GM18867 (cell line): ENCODE data around the gene TBC1D10B.

ENCODE experiments used
- ATAC-seq: cut with Tn5 transposase; IDR thresholded peaks from one replicate; pipeline ENCODE4 v1.9.1; 2021; ENCODE audit warnings: mild to moderate bottlenecking, moderate library complexity; ENCODE audit not compliant: unreplicated experiment

TBC1D10B gene

DNA sequence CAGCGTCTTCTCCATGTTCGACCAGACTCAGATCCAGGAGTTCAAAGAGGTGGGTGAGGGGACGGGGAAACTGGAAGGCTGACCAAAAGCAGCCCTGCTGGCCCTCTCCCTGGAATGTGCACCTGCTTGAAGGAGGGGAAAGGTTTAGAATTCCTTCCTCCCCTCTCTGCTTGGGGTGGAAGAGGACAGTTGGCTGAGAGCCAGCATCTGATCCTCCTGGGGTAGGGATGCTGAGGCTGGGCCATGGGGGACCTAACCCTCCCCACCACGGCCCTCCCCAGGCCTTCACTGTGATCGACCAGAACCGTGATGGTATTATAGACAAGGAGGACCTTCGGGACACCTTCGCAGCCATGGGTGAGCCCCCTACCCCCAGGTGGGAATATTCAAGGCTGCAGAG is 5.6 kb upstream of the TBC1D10B start:
- no peak for ATAC-seq

DNA sequence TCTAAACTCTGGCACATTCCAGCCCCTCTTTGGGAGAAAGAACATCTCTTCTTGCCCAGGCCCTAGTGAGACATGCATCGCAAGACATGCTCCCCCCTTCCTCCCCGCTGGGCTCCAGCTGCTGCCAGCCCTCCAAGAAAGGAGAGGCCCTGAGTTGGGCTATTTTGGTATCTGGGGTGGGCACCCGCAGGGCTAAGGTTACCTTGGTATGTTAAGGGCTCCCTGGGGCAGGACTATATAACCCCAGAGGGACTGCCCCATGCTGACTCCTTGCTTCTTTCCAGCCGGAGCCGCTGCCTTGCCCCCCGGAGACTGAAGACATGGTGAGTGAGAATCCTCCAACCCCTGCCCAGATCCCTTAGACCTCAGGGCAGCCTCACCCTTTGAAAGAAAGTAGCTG is 4.2 kb upstream of the TBC1D10B start, which contains the start of gene MYL11:
TSS of gene MYL11 (plus strand) at position 265 of the 400 bp plus-strand sequence. CDS start at position 321, 56 bp downstream.
- ATAC-seq, result no peak

DNA sequence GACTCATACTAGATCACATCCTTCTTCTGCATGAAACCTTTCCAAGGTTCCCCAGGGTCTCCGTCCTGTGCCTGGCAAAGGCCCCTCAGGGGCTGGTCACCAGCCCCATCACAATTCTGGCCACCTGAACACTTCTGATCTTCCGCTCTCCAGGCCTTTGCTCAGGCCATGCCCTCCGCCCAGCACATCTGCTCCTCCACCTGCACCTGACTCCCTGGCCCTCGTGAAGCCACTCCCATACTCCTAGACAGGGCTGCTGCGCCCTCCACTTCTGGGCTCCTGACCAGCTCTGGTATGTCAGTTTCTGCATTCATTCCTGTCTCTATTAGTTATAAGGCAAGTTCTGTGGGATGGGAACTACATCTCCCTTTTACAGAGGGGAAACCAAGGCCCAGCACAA is 2.4 kb upstream of the TBC1D10B start:
- ATAC-seq, result no peak

DNA sequence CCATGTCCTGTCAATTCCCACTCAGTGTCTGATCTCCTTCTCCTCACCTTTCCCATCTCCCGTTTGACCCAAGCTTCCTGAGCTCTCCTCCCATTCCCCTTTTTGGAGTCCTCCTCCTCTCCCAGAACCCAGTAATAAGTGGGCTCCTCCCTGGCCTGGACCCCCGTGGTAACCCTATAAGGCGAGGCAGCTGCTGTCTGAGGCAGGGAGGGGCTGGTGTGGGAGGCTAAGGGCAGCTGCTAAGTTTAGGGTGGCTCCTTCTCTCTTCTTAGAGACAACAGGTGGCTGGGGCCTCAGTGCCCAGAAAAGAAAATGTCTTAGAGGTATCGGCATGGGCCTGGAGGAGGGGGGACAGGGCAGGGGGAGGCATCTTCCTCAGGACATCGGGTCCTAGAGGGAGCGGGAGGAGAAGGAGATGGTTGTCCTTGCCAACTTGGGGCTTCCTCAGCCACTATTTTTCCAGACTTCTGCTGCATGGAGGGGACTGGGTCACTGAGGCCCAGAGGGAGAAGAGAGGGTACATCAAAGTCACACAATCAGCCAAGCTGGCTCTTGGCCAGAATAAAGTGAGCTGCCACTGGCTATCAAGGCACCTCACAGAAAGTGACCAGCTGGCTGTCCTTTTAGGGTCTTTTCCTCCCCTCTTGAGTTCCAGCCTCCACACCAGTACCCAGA is 1.9 kb upstream of the TBC1D10B start:
- ATAC-seq, result no peak

DNA sequence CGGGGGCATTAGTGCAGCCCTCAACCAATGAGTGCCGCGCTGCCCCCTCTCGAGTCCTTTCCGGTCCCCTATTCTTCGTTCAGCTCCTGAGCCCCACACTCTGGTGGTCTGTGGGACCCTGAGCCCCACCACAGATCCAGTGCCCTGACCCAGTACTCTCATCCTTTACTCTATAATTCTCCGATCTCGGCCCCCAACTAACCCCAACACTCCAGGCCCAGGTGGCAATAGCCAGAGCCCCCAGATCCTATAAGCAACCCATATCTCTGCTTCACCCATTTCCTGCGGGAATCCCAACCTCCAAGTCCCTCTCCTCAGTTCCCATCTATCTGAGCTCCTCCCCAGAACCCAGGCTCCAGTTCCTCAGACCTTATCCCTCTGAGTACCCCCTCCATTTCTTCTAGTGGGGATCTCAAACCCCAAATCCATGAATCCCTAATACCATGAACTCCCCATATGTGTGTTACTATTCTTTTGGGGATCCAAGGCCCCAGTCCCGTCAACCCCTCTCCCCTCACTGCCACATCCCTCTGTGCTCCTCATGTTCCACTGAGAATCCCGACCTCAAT is 1.0 kb upstream of the TBC1D10B start:
- no peak for ATAC-seq

DNA sequence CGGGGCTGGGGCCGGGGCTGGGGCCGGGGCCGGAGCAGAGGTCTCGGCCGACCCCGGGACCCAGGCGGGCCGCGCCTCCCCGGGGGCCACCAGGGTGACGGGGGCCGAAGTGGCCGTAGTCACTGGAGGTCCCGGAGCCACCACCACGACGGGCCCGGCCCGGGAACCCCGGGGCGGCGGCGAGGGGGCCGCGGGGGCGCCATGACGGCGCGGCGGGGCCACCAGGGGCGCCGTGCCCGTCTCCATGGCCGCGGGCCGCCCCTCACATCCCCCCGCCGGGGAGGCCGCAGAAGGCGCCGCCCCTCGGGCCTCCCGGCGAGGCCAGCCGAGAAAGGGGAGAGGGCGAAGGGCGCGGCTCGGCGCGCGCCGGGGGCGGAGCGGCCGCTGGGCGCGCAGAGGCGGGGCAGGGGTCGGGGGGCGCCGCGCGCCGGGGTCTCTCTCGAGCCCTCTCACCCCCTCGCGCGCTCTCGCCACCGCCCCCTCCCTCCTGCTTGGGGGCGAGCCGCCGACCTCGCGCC is 297 bp downstream of the TBC1D10B start:
- ATAC-seq, result peak; percentile 9

DNA sequence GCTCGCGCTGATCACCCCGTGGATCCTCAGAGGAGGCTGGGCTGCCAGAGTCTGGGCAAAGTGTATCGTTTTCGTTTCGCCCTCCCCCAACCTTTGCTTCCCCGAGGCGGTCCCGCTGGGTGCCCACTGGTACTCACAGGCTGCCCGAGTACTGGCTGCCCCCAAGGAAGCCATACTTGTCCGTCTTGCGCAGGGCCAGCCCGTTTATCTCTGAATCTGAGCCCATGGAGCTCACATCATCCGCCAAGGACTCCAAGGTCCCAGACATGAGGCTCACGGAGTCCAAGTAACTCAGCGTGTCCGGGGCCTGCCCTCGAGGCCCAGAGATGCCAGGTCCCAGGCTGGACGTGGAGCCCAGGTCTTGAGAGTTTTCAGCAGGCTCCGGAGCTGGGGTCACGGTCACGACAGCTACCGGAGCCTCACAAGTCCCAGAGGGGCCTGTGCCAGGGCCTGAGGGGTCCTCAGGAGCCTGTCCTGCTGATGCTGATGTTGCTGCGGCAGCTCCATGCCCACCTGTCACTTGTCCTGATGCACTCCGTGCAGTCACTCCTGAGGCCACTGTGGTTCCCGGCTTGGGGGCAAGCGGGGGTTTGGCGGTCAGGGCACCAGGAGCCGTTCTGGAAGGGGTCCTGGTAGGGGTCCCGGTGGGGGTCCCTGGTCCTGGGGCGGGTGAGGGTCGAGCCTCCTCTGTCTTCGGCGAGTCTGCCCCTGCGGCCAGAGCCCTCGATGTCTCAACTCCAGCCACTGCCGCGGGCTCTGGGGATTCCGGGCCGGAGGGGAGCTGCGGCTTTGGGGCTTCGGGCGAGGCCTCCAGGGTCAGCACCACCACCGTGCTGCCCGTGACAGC is 980 bp downstream of the TBC1D10B start:
- ATAC-seq, result no peak

DNA sequence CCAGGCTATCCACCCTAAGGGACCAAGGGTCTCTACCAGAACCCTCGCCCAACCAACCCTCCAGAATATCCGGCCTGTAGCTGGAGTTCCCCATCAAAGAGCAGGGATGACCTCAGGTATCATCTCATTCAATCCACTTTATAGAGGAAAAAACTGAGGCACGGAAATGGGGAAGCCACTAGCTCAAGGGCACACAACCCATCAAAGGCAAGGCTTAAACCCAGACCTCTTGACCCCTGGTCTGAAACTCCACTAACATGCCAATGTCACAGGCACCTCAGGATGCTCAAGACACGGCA is 1.6 kb downstream of the TBC1D10B start:
- ATAC-seq, result no peak

DNA sequence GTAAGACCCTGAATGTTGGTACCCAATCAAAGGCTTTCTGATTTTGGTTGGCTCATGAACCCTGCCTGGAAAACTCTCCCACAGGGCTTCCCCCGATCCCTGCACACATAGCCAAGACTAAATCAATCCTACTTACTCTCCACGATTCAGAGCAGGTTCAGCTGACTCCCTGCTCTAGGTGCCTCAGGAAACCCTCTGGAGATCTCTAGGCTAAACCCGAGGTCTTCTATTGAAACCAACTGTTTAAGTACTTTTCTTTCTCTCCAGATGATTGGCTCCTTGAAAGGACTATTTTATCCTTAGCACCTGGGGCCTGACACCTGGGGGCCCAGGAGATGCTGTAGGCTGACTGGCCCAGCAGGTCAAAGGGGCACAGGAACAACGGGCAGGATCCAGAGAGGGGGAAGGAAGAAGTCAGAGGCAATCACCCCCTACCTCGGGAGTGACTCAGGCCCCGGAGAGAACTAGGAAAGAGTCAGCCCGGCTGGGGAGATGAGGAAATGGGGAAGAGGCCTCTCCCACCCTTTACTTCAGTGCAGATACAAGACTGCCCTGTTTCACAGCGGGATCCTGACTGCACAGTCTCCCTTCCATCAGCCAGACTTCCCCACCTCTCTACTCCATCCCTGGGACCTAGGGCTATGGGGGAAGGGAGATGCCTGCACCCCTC is 2.0 kb downstream of the TBC1D10B start:
- ATAC-seq, result no peak

DNA sequence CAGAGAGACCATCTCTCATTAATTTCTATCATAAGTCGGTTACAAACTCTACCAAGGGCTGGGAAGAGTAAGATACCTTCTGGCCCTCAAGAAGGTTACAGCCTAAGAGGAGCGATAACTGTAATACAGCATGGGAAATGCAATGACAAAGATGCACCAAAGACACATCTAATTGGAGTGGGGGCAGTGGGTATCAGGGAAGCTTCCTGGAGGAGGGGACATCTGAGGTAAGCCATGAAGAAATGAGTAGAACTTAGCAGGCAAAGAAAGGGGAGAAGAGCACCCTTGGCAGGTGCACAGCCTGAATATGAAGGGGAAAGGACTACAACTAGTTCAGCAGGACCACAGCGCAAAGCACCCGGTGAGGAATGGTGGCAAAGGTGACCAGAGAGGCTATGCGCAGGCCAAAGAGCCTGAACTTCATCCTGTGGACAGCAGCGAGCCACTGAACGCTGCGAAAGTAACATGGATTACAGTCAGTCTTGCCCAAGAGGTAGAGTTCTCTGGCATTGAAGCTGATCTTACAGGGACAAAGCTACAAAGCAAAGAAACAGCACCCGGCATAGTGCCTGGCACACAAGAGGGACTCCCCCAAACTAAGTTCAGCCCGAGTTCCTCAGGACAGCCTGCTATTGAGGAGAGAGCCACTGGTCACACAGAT is 2.8 kb downstream of the TBC1D10B start:
- no peak for ATAC-seq

DNA sequence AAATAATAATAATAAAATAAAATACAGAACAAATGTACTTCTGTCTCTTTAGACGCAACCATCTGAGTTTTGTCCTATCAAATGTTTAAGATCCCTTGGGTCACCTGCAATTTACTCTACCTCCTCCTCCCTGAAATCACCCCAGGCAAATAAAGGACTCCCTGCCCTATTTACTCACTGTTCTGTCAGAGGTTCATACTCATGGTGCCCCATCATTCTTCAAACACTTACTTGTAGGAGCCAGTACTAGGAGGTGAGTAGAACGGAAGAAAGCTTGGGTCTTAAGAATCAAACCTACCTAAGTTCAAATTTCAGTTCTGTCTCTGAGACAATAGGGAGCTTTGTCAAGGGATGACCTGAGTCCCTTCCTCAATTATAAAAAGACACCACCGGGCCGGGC is 3.8 kb downstream of the TBC1D10B start:
- no peak for ATAC-seq

DNA sequence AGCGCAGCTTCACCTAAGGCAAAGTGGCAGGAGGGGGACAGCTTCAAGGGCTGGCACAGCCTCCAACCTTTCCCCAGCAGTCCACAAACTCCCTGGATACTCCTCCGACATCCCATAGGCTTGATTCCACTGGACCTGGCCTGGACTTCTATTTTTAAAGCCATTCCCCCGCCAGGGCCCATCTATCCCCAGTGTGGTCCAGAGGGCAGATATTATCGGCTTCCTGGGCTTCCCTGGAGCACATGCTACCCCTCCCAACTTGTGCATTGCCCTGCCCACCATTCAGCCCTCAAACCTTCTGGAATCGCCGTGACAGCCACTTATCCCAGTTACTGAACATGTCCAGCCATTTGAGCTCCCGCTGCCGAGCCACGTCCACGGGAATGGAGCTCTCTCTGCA is 5.1 kb downstream of the TBC1D10B start:
- no peak for ATAC-seq

DNA sequence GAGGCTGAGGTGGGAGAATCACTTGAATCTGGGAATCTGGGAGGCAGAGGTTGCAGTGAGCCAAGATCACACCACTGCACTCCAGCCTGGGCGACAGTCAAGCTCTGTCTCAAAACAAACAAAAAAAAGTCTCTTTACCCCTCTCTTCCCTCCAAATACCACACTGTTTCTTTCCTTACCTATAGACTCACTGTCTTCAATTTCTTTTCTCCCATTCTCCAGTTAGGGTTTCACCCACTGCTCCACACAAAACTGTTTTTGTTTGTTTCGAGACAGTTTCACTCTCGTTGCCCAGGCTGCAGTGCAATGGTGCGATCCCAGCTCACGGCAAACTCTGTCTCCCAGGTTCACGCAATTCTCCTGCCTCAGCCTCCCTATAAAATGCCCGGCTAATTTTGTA is 9.1 kb downstream of the TBC1D10B start:
- no peak for ATAC-seq

DNA sequence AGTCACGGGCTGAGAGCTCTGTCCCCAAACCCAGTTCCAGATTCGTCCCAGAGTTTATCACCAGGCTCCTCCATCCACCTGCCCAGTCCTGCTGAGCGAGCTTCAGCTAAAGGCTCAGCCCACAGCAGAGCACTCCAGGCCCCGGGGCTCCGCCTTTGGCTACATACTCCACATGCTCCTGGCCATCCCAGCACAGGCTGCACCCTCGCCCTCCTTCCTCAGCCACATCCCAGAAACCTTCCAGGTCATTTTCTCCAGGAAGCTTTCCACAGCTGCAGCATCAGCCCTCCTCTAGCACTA is 10.5 kb downstream of the TBC1D10B start:
- ATAC-seq, result no peak

DNA sequence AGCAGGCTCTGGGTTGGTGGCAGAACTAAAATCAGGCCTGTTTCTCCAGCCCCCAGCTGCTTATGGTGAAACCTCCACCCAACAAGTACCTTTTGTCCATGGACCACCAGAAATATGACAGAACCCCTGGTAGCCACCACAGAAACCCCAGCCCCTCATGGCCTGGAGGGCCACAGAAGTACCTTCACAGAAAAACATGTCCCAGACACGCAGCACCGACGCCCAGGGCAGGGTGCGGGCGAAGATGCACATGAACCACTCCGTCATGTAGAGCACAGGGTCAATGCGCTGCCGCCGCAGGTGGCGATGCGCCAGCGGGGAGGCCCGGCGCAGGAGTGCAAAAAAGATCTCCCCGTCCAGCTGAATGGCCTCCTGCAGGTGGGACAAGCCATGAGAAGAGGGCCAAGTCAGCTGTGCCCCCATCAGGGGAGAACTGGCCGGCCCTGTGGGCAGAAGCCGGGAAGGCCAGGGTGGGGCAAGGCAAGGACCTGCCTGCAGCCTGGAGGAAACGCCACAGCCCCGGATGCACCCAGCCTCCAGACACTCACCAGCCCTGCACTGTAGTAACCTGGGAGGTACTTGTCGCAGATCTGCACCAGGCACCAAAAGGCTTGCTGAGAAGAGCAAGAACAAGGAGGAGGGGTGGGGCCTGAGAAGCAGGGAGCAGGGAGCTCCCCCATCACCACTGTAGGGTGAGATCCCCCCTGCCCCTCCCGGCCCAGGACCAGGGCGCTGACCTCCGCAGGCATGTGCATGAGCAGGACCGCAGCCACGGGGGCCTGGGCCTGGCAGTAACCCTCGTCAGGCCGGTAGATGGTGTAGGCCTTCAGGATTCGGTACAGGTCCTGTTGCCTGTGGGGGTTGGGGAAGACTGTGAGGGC is 11.1 kb downstream of the TBC1D10B start:
- ATAC-seq, result no peak

DNA sequence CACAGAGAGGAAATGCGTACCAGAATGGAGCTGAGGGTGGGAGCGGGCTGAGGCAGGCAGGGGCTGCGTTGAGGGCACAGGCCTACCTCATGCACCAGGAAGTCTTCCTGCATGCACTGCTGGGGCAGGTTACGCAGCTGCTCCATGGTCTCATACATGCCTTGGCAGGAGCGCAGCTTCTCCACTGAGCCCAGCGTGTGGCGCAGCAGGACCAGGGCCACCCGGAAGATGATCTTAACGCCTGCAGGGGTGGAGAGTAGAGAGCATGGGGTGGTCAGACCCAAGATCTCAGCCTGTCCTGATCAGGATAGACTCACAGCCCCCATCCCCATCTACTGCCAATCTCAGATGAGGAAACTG is 11.7 kb downstream of the TBC1D10B start:
- ATAC-seq, result no peak

DNA sequence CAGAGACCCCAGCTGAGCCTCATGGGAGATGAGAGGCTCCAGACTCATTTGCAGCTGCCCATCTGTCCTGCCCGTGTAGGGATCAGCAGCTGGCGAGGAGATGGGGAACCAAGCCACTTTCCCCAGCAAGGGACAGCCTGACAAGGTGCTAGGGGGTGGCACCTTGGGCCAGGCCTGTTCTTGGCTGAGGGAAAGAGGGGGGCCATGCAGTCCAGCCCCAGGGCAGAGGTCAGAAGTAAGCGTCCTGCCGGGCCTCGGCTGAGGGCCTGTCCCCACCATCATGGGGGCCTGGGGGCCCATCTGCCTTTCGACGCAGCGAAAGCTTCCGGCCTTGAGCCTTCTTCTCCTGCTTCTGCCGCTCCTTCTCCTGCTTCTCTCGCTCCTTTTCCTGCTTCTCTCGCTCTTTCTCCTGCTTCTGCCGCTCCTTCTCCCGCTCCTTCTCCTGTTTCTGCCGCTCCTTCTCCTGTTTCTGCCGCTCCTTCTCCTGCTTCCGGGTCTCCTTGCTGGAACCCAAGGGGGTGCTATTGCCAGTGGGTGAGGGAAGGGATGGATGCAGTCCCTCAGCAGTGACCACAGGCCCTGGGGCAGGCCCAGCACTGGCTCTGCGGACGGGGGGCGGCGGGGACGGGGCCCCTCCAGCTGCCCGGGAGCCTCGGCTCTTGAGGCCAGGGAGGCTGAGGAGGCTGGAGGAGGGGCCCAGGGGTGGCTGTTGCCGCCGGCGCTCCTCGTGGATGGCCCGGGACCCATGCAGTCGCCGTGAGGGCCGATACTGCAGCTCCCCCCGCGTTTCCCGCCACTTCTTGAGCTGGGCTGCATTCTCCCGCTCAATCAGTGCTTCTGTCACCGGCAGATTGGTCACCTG is 12.3 kb downstream of the TBC1D10B start:
- no peak for ATAC-seq

DNA sequence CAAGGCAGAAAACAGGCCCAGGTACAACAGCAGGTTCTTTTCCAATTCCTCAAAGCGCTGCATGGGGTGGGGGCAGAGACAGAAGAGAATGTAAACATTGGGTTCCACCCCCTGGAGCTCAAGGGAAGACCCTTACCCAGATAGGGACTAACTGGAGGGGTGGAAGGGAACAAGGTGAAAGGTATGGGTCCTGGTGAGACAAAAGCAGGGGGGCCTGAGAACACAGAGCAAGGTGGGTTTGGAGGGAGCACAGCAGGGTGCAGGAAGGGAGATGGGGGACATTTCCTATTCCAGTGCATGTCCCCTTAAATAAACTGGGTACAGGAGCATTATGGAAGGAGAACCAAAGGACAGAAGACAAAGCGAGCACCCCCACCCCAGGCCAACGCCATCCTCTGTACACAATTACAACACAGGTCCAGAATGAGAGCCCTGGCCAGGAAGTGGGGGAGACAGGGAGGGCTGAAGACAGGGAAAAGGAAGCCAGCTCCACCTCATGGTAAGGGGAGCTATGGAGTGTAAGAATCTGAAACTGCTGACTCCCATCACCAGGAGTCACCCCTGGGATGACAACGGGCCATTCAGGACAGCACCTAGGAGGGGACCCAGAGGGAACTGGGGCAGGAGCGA is 13.1 kb downstream of the TBC1D10B start:
- no peak for ATAC-seq
